HEK293 (cell line): ENCODE data around the gene DDX47.

Experiments used
- CTCF ChIA-PET: fragments of 350-600 bp; formaldehyde crosslinking; extraction: SDS; loops from one replicate; lab custom pipeline; 2021; ENCODE audit warnings: antibody characterized with exemption; lab: Yijun Ruan, JAX
- POLR2A ChIA-PET: fragments of 300-600 bp; formaldehyde crosslinking; extraction: SDS; loops from one replicate; lab custom pipeline; 2020; ENCODE audit warnings: antibody characterized with exemption, inconsistent platforms; lab: Yijun Ruan, JAX
- H3K27ac ChIP-seq: fragments of 200-500 bp; sonication (Bioruptor generic); 2 replicates; pipeline ENCODE4 v1.5.1; 2014; ENCODE audit warnings: low read depth, low read length, control low read depth, inconsistent platforms; ENCODE audit errors: extremely low read depth
- H3K36me3 ChIP-seq, 2 experiments: fragments of 200-500 bp in 1 of 2; sonication (Bioruptor generic) in 1 of 2; 1 replicate in 1 of 2; 2 replicates in 1 of 2; pipeline ENCODE4 v1.5.1; 2014 to 2017; ENCODE audit warnings: inconsistent platforms in 2 of 2, low read length in 2 of 2; ENCODE audit not compliant: control insufficient read depth in 2 of 2, insufficient read depth in 1 of 2
- H3K4me1 ChIP-seq: fragments of 200-500 bp; sonication (Bioruptor generic); 2 replicates; pipeline ENCODE4 v1.5.1; 2014; ENCODE audit warnings: mild to moderate bottlenecking, low read length, inconsistent platforms; ENCODE audit not compliant: control insufficient read depth, insufficient read depth
- H3K4me3 ChIP-seq: 2 replicates; pipeline ENCODE4 v1.5.1; 2011; ENCODE audit warnings: low read depth, mild to moderate bottlenecking, control low read depth, low read length, moderate library complexity
- H3K9me3 ChIP-seq: fragments of 200-500 bp; sonication (Bioruptor generic); 2 replicates; pipeline ENCODE4 v1.5.1; 2014; ENCODE audit warnings: low read depth, low read length, inconsistent platforms; ENCODE audit not compliant: control insufficient read depth, insufficient read depth
- GLIS2 ChIP-seq: fragments of 450-650 bp; formaldehyde crosslinking; IDR thresholded peaks from 2 replicates; pipeline ENCODE4 v1.5.1; 2016; ENCODE audit warnings: missing biosample characterization, missing genetic modification characterization
- MYNN ChIP-seq: fragments of 450-650 bp; formaldehyde crosslinking; IDR thresholded peaks from 2 replicates; pipeline ENCODE4 v1.5.1; 2016; ENCODE audit warnings: missing biosample characterization, missing genetic modification characterization, borderline replicate concordance
- ZNF341 ChIP-seq: fragments of 450-650 bp; formaldehyde crosslinking; IDR thresholded peaks from 2 replicates; pipeline ENCODE4; 2016; ENCODE audit warnings: low read depth, missing biosample characterization, missing genetic modification characterization
- ZNF555 ChIP-seq: fragments of 450-650 bp; formaldehyde crosslinking; conservative IDR thresholded peaks from 2 replicates; pipeline ENCODE4 v1.5.1; 2017; ENCODE audit warnings: missing biosample characterization, mild to moderate bottlenecking, missing genetic modification characterization, inconsistent platforms
- ZNF623 ChIP-seq: fragments of 450-650 bp; formaldehyde crosslinking; IDR thresholded peaks from 2 replicates; pipeline ENCODE4 v1.5.1; 2016; ENCODE audit warnings: missing biosample characterization, missing genetic modification characterization
- ZNF629 ChIP-seq: fragments of 450-650 bp; formaldehyde crosslinking; IDR thresholded peaks from 2 replicates; pipeline ENCODE4 v1.5.1; 2017; ENCODE audit warnings: missing biosample characterization, missing genetic modification characterization
- ZNF701 ChIP-seq: fragments of 450-650 bp; formaldehyde crosslinking; IDR thresholded peaks from 2 replicates; pipeline ENCODE4 v1.5.1; 2016; ENCODE audit warnings: missing biosample characterization, missing genetic modification characterization
- ZSCAN16 ChIP-seq: fragments of 450-650 bp; formaldehyde crosslinking; IDR thresholded peaks from 2 replicates; pipeline ENCODE4 v1.5.1; 2016; ENCODE audit warnings: missing biosample characterization, missing genetic modification characterization
- TF ChIP-seq, protein P1 (sequence below): fragments of 450-650 bp; formaldehyde crosslinking; IDR thresholded peaks from 2 replicates; pipeline ENCODE4 v1.5.1; 2017; ENCODE audit warnings: missing biosample characterization, missing genetic modification characterization
- TF ChIP-seq, protein P2 (sequence below): fragments of 450-650 bp; formaldehyde crosslinking; conservative IDR thresholded peaks from 2 replicates; pipeline ENCODE4 v1.5.1; 2016; ENCODE audit warnings: low read depth, missing biosample characterization, missing genetic modification characterization

DDX47 gene

DNA sequence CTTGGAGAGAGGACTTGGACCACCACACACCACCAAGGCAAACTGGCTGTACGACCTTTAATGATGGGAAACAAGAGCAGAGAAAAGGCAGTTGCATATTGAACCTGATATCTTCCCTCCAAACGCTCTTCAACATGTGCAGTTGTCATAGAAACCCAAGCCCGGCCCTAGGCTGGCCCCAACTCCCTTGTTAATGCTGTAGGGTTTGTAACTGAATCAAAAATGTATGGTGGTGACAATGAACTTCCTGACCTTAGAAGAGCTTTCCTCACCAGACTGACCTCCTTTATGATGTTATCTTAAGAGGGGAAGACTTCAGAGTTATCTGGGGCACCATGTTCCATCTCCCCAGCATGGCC, 15.4 kb upstream of the DDX47 start (continued):
- TF ChIP-seq, protein P1, sequence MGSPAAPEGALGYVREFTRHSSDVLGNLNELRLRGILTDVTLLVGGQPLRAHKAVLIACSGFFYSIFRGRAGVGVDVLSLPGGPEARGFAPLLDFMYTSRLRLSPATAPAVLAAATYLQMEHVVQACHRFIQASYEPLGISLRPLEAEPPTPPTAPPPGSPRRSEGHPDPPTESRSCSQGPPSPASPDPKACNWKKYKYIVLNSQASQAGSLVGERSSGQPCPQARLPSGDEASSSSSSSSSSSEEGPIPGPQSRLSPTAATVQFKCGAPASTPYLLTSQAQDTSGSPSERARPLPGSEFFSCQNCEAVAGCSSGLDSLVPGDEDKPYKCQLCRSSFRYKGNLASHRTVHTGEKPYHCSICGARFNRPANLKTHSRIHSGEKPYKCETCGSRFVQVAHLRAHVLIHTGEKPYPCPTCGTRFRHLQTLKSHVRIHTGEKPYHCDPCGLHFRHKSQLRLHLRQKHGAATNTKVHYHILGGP (tag by site-specific recombination), result no peak

- POLR2A ChIA-PET, result interaction anchor here (1.1 kb wide), 1 partner anchor 93 kb away, joined by 4 read pairs; the partner anchor contains the start of gene GPRC5A
- no peak for TF ChIP-seq ZSCAN16 (tag by site-specific recombination)
- TF ChIP-seq ZNF701 (tag by site-specific recombination), result no peak
- TF ChIP-seq ZNF341 (tag by site-specific recombination), result no peak
- TF ChIP-seq, protein P2, sequence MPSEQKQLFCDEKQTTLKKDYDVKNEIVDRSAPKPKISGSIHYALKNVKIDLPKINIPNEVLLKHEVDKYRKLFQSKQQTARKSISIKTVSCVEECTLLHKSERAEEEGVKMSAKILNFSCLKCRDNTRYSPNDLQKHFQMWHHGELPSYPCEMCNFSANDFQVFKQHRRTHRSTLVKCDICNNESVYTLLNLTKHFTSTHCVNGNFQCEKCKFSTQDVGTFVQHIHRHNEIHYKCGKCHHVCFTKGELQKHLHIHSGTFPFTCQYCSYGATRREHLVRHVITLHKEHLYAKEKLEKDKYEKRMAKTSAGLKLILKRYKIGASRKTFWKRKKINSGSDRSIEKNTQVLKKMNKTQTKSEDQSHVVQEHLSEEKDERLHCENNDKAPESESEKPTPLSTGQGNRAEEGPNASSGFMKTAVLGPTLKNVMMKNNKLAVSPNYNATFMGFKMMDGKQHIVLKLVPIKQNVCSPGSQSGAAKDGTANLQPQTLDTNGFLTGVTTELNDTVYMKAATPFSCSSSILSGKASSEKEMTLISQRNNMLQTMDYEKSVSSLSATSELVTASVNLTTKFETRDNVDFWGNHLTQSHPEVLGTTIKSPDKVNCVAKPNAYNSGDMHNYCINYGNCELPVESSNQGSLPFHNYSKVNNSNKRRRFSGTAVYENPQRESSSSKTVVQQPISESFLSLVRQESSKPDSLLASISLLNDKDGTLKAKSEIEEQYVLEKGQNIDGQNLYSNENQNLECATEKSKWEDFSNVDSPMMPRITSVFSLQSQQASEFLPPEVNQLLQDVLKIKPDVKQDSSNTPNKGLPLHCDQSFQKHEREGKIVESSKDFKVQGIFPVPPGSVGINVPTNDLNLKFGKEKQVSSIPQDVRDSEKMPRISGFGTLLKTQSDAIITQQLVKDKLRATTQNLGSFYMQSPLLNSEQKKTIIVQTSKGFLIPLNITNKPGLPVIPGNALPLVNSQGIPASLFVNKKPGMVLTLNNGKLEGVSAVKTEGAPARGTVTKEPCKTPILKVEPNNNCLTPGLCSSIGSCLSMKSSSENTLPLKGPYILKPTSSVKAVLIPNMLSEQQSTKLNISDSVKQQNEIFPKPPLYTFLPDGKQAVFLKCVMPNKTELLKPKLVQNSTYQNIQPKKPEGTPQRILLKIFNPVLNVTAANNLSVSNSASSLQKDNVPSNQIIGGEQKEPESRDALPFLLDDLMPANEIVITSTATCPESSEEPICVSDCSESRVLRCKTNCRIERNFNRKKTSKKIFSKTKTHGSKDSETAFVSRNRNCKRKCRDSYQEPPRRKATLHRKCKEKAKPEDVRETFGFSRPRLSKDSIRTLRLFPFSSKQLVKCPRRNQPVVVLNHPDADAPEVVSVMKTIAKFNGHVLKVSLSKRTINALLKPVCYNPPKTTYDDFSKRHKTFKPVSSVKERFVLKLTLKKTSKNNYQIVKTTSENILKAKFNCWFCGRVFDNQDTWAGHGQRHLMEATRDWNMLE (tag by site-specific recombination), result no peak
- no peak for TF ChIP-seq GLIS2 (tag by site-specific recombination)
- no peak for TF ChIP-seq ZNF555 (tag by site-specific recombination)
- TF ChIP-seq ZNF629 (tag by site-specific recombination), result no peak
- CTCF ChIA-PET, result interaction anchor here (1.0 to 1.1 kb wide), 2 partner anchors 9 to 76 kb away, joined by 4 read pairs; no protein-coding TSS in a partner anchor
- no peak overlapping the region for H3K27ac ChIP-seq
- H3K4me1 ChIP-seq, result peaks cover 4% of the 10 kb centered on the region; the same call in 1 of the 2 replicates
- no peaks in the 10 kb centered on the region for H3K9me3 ChIP-seq
- no peaks in the 10 kb centered on the region for H3K36me3 ChIP-seq
- H3K4me3 ChIP-seq, result no peak overlapping the region
Observed at GRCh38 chr12:12798480-12798879, 14.7 kb upstream of the DDX47 start.

GRCh38 chr12:12799163-12799920, 13.8 kb upstream of the DDX47 start:
- TF ChIP-seq MYNN (tag by site-specific recombination), result no peak
- peak; percentile 28; the same call in 1 of the 2 replicates for TF ChIP-seq ZNF623 (tag by site-specific recombination)
- TF ChIP-seq, all 188 proteins: peak for 1
- CTCF ChIA-PET, result interaction anchor here (0.6 to 1.3 kb wide), 5 partner anchors 10 to 79 kb away, joined by 3 to 7 read pairs (median 3); no protein-coding TSS in a partner anchor

More at GRCh38 chr12:12799163-12799920, 13.8 kb upstream of the DDX47 start:
- Histone ChIP-seq H3K36me3 (no peaks in the 10 kb centered on the region), H3K9me3 (no peaks in the 10 kb centered on the region), H3K4me1 (peaks cover 4% of the 10 kb centered on the region), H3K4me3 (no peak overlapping the region), H3K27ac (no peak overlapping the region)
- POLR2A ChIA-PET, result interaction anchor here (0.7 kb wide), 1 partner anchor 73 kb away, joined by 3 read pairs; no protein-coding TSS in a partner anchor
